Urinary bladder (tissue), 4 donors: ENCODE measurements around the gene RTN4. TPM values are rescaled to one million over a fixed set of nuclear protein-coding genes. Genes with fewer than 3 reads are reported as not detected.
"Not testable (repeated sequence)": the region's sequence is repeated elsewhere in the genome, so short reads cannot be mapped to it uniquely, and the experiment has no call there.

Experiments
- DNase-seq: peaks from one replicate; pipeline ENCODE4 v3.0.0-alpha.2; 2015; ENCODE audit errors: extremely low spot score
- H3K27ac ChIP-seq: one replicate; pipeline ENCODE4 v1.5.1; 2013; ENCODE audit warnings: low read depth, mild to moderate bottlenecking, moderate library complexity
- H3K36me3 ChIP-seq: one replicate; pipeline ENCODE4 v1.6.1; 2013; ENCODE audit warnings: mild to moderate bottlenecking, moderate library complexity; ENCODE audit not compliant: insufficient read depth
- H3K4me1 ChIP-seq: one replicate; pipeline ENCODE4 v1.6.1; 2013; ENCODE audit warnings: mild to moderate bottlenecking, moderate library complexity; ENCODE audit not compliant: insufficient read depth
- H3K4me3 ChIP-seq: one replicate; pipeline ENCODE4 v1.5.1; 2013; ENCODE audit warnings: low read depth, low read length
- WGBS: extraction: QIAGEN DNeasy Blood & Tissue Kit; methylation state at CpG from one replicate; pipeline ENCODE4 v1.1.7; 2013; 5-methylcytosine and 5-hydroxymethylcytosine counted together
- polyA plus RNA-seq: library from polyadenylated mRNA; stranded (reverse); fragments of 200-250 nt; gene quantifications from one replicate; pipeline ENCODE4 v1.2.3, GENCODE V29; 2013
- total RNA-seq: library from RNA; depleted of rRNA; stranded (reverse); fragments of >200 nt; gene quantifications from one replicate; pipeline ENCODE4 v1.2.3, GENCODE V29; 2014
- donor health status: healthy with polysubstance abuse.
- donor health status: healthy.

The RTN4 gene
- total and polyA plus RNA-seq, 2 donors: 288 to 406 TPM

DNA sequence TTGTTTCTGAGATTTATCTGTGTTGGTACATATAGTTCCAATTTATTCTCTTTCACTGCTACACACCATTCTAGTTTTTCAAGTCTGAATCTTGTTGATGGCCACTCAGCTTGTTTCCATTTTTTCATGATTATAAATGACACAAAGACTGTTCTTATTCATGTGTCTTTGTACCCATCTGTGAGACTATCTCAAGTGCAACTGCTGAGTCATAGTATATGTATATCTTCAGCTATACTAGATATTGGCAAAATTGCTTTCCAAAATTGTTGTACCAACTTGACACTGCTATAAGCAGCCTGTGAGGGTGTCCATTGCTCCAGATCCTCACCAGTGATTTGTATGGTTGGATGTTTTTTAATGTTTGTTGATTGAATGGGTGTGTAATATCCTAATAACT is 37.2 kb upstream of the RTN4 start:
- Histone ChIP-seq H3K4me1 (no peaks in the 10 kb centered on the region), H3K4me3 (no peak overlapping the region), H3K36me3 (no peaks in the 10 kb centered on the region), H3K27ac (no peak overlapping the region)
- DNase-seq: no peak

DNA sequence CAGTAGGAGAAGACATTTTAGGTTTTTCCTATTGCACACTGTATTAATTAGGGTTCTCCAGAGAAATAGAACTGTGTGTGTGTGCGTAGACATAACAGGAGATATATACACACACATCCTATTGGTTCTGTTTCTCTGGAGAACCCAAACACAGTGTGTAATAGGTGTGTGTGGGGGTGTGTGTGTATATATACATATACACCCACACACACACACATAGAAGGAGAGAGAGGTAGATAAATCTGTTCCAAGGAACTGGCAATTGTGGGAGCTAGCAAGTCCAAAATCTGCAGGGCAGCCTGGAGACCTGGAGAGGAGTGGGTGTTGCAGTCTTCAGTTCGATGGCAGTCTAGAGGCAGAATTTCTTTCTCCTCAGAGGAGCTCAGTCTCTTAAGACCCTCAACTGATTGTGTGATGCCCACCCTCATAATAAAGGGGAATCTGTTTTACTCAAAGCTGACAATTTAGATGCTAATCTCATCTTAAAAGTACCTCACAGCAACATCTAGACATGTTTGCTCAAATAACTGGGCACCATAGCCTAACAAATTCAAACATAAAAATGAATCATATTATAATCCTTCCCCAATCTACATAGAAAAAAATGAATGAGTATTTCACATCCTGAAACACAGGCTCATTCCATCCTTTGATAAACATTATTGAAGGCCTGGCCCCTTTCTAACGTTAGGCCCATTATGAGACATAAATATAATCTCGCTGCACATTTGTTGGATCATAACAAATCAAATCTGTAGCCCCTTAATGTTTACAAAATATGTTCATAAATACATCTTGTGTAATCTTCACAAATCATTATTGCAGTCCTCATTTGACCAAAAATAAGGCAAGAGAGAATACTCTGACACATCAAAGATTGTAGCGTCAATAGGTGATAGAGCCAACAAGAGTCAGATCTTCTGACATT is 35.1 kb upstream of the RTN4 start:
- WGBS: 78% methylated on average over 5 of the region's 5 CpGs
- Histone ChIP-seq H3K27ac (no peak overlapping the region), H3K36me3 (no peaks in the 10 kb centered on the region), H3K4me3 (no peak overlapping the region), H3K4me1 (no peaks in the 10 kb centered on the region)
- DNase-seq: no peak

DNA sequence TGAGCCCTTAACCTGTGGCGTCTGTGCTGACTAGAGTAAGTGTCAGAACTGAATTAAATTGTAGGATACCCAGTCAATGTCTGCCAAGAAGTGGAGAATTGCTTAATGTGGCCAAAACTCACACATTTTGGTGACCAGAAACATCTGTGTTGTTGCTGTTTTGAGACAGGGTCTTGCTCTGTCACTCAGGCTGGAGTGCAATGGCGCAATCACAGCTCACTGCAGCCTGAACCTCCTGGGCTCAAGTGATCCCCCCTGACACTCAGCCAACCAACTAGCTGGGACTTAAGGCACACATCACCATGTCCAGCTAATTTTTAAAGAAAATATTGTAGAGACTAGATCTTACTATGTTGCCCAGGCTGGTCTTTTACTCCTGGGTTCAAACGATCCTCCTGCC is 34.4 kb upstream of the RTN4 start:
- 92% methylated on average over 3 of the region's 3 CpGs for WGBS
- Histone ChIP-seq H3K4me1 (no peaks in the 10 kb centered on the region), H3K27ac (no peak overlapping the region), H3K36me3 (no peaks in the 10 kb centered on the region), H3K4me3 (no peak overlapping the region)
- no peak for DNase-seq

DNA sequence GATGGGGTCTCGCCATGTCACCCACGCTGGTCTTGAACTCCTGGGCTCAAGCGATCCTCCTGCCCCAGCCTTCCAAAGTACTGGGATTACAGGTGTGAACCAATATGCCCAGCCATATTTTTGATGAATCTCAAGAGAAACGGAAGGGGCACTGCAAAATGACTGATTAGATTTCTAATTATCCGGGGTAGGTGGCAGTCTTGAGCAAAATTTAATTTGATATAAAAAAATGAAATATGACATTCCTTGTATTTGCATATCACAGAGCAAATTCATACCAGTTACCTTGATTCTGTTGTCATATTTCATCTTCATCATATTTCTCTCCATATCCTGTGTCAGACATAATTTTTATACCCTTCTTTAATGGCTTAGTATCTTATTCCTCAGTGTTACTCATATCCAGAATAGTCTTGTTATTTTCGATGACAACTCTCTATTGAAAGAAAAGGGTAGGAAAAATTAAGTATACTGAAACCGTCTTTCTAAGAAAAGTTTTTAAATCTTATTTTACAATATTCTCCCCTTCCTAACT is 30.0 kb upstream of the RTN4 start:
- H3K4me1 ChIP-seq: no peaks in the 10 kb centered on the region
- 89% methylated on average over 7 of the region's 7 CpGs for WGBS
- DNase-seq: no peak
- H3K27ac ChIP-seq: no peak overlapping the region
- H3K36me3 ChIP-seq: no peaks in the 10 kb centered on the region
- H3K4me3 ChIP-seq: no peak overlapping the region

DNA sequence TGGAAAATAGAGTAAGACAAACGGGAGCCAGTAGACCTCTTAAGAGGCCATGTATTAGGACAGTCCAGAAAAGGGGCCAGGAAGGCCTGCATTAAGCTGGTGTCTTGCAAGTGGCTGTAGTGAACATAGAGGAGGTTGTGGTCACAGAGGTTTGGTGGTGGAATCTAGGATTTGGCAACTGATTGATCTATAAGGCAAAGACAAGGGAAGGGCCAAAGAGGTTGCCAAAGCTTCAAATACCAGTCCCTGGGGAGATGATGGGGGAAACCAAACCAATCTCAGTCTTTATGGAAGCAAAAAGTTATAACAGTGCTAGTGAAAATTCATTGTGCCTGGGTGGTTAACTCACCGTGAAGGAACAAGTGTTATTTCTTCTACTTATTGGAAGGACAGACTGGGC is 28.7 kb upstream of the RTN4 start:
- no peak overlapping the region for H3K27ac ChIP-seq
- no peak overlapping the region for H3K4me3 ChIP-seq
- 86% methylated on average over 2 of the region's 2 CpGs for WGBS
- no peaks in the 10 kb centered on the region for H3K4me1 ChIP-seq
- no peaks in the 10 kb centered on the region for H3K36me3 ChIP-seq
- no peak for DNase-seq

DNA sequence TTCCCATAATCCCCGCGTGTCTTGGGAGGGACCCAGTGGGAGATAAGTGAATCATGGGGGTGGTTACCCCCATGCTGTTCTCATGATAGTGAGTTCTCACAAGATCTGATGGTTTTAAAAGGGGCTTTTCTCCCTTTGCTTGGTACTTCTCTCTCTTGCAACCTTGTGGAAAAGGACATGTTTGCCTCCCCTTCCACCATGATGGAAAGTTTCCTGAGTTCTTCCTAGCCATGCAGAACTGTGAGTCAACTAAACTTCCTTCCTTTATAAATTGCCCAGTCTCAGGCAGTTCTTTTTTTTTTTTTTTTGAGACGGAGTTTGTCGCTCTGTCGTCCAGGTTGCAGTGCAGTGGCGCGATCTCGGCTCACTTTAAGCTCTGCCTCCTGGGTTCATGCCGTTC is 26.5 kb upstream of the RTN4 start:
- no peaks in the 10 kb centered on the region for H3K36me3 ChIP-seq
- no peak for DNase-seq
- no peak overlapping the region for H3K4me3 ChIP-seq
- no peak overlapping the region for H3K27ac ChIP-seq
- 95% methylated on average over 9 of the region's 9 CpGs for WGBS
- H3K4me1 ChIP-seq: no peaks in the 10 kb centered on the region

DNA sequence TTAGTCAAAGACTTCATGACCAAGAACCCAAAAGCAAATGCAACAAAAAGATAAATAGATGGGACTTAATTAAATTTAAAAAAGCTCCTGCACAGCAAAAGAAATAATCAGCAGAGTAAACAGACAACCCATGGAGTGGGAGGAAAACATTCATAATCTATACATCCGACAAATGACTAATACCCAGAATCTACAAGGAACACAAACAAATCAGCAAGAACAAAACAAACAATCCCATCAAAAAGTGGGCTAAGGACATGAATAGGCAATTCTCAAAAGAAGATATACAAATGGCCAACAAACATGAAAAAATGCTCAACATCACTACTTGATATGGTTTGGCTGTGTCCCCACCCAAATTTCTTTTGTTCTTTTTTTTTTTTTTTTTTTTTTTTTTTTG is 25.8 kb upstream of the RTN4 start:
- not testable (repeated sequence) for H3K4me1 ChIP-seq, H3K36me3 ChIP-seq, H3K4me3 ChIP-seq, H3K27ac ChIP-seq, DNase-seq
- 84% methylated on average over 1 of the region's 1 CpG for WGBS

DNA sequence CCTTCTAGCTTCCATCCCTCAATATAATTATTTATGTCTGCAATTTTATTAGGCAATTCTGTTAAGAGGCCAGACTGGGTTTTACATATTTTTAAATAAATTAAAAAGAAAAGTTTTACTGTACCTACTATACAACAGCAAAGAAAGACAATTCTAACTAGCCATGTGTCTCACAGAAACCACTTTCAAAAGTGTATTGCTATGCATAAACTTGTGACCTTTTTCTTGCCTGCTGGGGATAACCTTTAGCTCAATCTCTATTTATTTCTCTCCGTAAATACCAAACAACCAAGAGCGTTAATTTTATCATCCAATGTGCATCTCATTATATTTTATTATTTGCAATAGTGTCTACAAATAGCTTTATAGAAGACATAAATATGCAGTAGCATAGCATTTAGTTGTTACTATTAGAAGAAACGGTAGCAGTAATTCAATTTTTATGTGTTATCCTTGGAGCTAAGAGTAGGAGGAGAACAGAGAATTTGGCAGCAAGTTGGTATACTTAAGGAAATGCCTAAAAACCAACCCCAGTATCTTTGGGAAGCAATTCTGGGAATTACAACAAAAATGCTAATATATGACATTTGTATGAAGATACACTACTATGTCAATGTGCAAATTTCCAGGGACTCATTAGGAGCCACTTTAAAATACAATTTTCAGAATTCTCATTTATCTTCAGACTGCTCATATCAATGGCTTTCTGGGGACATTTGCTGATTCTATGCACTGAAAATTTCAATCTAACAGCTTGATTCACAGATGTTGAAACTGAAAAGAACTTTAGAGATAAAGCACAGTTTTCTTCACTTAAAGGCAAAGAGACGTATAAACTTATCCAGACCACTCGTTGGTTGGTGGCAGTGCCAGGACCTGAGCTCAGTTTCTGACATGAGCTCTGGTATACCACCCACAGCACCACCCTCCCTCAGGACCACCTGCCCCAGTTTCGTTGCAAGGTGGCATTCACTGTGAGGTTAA is 23.0 kb upstream of the RTN4 start:
- H3K4me3 ChIP-seq: no peak overlapping the region
- 71% methylated on average over 6 of the region's 6 CpGs for WGBS
- DNase-seq: no peak

DNA sequence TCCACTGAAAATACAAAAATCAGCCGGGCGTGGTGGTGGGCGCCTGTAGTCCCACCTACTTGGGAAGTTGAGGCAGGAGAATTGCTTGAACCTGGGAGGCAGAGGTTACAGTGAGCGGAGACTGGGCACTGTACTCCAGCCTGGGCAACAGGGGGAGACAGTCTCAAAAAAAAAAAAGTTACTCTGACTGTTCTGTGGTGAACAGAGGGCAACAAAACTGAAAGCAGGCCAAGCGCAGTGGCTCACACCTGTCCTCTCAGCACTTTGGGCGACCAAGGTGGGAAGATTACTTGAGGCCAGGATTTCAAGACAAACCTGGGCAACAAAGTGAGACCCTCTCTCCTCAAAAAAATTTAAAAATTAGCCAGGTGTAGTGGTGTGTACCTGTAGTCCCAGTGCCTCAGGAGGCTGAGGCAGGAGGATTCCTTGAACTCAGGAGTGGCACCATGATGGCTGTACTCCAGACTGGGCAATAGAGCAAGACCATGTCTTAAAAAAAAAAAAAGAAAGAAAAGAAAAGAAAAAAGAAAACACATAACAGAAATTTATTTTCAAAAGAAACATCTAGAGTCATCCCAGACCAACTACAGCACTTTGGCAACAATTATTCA is 13.6 kb upstream of the RTN4 start:
- H3K4me3 ChIP-seq: no peak overlapping the region
- no peak overlapping the region for H3K27ac ChIP-seq
- 89% methylated on average over 6 of the region's 6 CpGs for WGBS
- H3K36me3 ChIP-seq: no peaks in the 10 kb centered on the region
- DNase-seq: no peak
- no peaks in the 10 kb centered on the region for H3K4me1 ChIP-seq

More for the DNA sequence above, 23.0 kb upstream of the RTN4 start:
- H3K36me3 ChIP-seq: no peaks in the 10 kb centered on the region
- H3K4me1 ChIP-seq: no peaks in the 10 kb centered on the region
- no peak overlapping the region for H3K27ac ChIP-seq

DNA sequence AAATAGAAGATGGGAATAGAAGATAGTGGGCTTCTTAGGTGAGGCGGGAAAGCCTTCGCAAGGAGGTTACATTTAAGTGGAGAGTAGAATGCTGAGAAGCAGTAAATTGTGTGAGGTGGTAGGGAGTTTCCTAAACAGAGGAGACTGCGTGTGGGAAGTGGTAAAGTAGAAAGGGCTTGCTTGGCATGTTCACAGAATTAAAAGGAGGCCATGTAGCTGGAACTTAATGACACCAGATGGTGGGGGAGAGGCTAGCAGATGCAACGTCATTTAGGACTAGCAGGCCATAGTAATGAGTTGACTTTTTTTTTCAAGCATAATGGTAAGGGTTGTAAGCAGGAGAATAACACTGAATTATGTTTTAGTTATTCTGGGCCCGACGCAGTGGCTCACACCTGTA is 13.0 kb upstream of the RTN4 start:
- WGBS: 92% methylated on average over 6 of the region's 6 CpGs

DNA sequence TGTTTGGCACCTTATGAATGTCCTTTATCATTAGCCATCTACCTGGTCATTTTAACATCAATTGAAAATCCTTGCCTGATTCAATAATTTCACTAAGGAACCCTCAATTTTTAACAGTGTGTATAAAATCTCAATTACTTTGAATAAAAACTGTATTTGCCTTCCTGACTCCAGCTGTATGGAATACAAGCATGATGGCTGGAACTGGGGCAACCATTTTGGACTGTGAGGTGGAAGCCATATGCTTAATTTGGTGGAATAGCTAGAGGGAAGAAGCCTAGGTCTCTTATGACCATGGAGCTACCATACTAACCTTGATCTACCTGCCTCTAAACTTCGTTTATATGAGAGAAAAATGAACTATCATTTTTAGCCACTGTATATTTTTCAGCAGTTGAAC is 12.5 kb upstream of the RTN4 start:
- WGBS: 78% methylated on average over 1 of the region's 1 CpG
- DNase-seq: no peak
- H3K4me1 ChIP-seq: no peaks in the 10 kb centered on the region
- H3K36me3 ChIP-seq: no peaks in the 10 kb centered on the region
- no peak overlapping the region for H3K4me3 ChIP-seq
- no peak overlapping the region for H3K27ac ChIP-seq

More for the DNA sequence above, 13.0 kb upstream of the RTN4 start:
- no peak for DNase-seq
- H3K27ac ChIP-seq: no peak overlapping the region
- no peak overlapping the region for H3K4me3 ChIP-seq
- no peaks in the 10 kb centered on the region for H3K36me3 ChIP-seq
- H3K4me1 ChIP-seq: no peaks in the 10 kb centered on the region

DNA sequence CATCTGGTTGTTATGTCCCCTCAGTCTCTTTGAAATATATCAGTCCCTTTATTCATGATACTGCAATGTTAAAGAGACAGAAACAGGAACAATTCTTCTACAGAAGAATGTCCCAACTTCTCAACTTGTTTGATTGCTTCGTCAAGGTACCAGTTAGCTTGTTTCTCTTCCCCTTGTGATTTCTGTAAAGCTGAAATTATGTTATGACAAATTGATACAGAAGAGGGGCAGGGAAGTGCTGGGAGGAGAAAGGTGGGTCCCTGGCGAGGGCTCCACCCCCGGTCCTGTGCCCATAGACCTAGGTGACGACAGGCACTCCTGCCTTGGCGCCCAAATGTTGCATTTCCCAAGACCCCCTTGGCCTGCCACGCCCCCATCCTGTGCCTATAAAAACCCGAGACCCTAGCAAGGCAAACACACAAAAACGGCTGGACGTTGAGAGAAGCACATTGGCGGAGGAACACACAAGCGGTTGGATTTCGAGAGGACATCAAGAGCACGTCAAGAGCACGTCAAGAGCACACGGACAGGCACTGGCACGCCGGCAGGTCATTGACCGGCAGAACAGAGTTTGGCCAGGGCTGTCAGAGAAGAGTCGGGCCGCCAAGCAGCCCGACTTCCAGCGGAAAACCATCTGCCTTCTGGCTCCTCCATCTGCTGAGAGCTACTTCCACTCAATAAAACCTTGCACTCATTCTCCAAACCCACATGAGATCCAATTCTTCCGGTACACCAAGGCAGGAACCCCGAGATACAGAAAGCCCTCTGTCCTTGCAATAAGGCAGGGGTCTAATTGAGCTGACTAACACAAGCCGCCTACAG is 11.5 kb upstream of the RTN4 start:
- DNase-seq: no peak
- Histone ChIP-seq H3K4me1 (no peaks in the 10 kb centered on the region), H3K4me3 (no peak overlapping the region), H3K36me3 (no peaks in the 10 kb centered on the region), H3K27ac (no peak overlapping the region)
- 92% methylated on average over 25 of the region's 25 CpGs for WGBS

DNA sequence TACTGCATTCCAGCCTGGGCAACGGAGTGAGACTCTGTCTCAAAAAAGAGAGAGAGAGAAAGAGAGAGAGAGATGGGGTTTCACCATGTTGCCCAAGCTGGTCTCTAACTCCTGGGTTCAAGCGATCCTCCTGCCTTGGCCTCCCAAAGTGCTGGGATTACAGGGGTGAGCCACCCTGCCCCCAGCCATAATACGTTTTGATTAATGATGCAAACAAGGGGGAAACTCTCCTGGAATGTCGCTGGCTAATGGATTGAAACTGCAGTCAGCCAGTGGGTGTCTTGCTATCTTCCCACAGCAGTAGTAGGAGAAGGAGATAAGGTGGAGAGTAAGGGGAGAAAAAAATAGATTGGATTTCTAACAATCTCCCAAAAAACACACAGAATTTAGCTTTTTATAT is 9.5 kb upstream of the RTN4 start:
- no peaks in the 10 kb centered on the region for H3K4me1 ChIP-seq
- H3K27ac ChIP-seq: no peak overlapping the region
- no peaks in the 10 kb centered on the region for H3K36me3 ChIP-seq
- no peak for DNase-seq
- 80% methylated on average over 4 of the region's 4 CpGs for WGBS
- H3K4me3 ChIP-seq: no peak overlapping the region
